WTC11 (cell line): ENCODE measurements around the gene PTGER3. TPM values are rescaled to one million over a fixed set of nuclear protein-coding genes. Genes with fewer than 3 reads are reported as not detected.

ENCODE experiments used
- ATAC-seq: fragments of 200-7000 bp; cut with Tn5 transposase; 2 replicates; pipeline ENCODE4 v1.10.0; 2021; ENCODE audit warnings: mild to moderate bottlenecking, moderate library complexity
- CTCF ChIA-PET: fragments of 300-600 bp; sonication (Branson Sonifier 250); formaldehyde crosslinking; loops from one replicate; lab custom pipeline; 2021; ENCODE audit warnings: antibody characterized with exemption; lab: Charles Lee
- POLR2A ChIA-PET: fragments of 350-600 bp; sonication (Branson Sonifier 250); formaldehyde crosslinking; loops from one replicate; lab custom pipeline; 2021; ENCODE audit warnings: antibody characterized with exemption; lab: Charles Lee
- DNase-seq: peaks from one replicate; pipeline ENCODE4 v3.0.0; 2021; ENCODE audit warnings: low spot score
- H3K27ac Mint-ChIP-seq: 2 replicates; pipeline ENCODE4 v1.8.0; 2021; ENCODE audit warnings: mixed read lengths
- H3K27me3 Mint-ChIP-seq: 2 replicates; pipeline ENCODE4 v1.8.0; 2021; ENCODE audit warnings: low read depth, mild to moderate bottlenecking, moderate library complexity, mixed read lengths
- H3K36me3 Mint-ChIP-seq: 2 replicates; pipeline ENCODE4 v1.8.0; 2021; ENCODE audit warnings: mixed read lengths
- H3K4me1 Mint-ChIP-seq: 2 replicates; pipeline ENCODE4 v1.8.0; 2022; ENCODE audit warnings: mixed read lengths
- H3K4me3 Mint-ChIP-seq: 2 replicates; pipeline ENCODE4 v1.8.0; 2021; ENCODE audit warnings: mild to moderate bottlenecking, moderate library complexity, mixed read lengths
- H3K9me3 Mint-ChIP-seq: 2 replicates; pipeline ENCODE4 v1.8.0; 2021; ENCODE audit warnings: mixed read lengths
- ATF3 ChIP-seq: sonication (generic); formaldehyde crosslinking; conservative IDR thresholded peaks from 2 replicates; pipeline ENCODE4 v1.8.1; 2022; ENCODE audit warnings: mild to moderate bottlenecking, missing genetic modification reagents
- E2F5 ChIP-seq: sonication (generic); formaldehyde crosslinking; IDR thresholded peaks from 2 replicates; pipeline ENCODE4 v1.8.1; 2022; ENCODE audit warnings: mild to moderate bottlenecking, moderate library complexity, missing genetic modification reagents
- ELF4 ChIP-seq: sonication (generic); formaldehyde crosslinking; IDR thresholded peaks from 2 replicates; pipeline ENCODE4 v1.8.1; 2022; ENCODE audit warnings: low read depth, mild to moderate bottlenecking, moderate library complexity, missing genetic modification reagents
- EMX1 ChIP-seq: fragments of 250-450 bp; sonication (Bioruptor Pico); IDR thresholded peaks from 2 replicates; pipeline ENCODE4 v1.8.0; 2021; ENCODE audit warnings: mild to moderate bottlenecking
- FOXJ3 ChIP-seq: sonication (generic); formaldehyde crosslinking; IDR thresholded peaks from 2 replicates; pipeline ENCODE4 v1.9.0; 2021; ENCODE audit warnings: missing genetic modification reagents, mild to moderate bottlenecking, borderline replicate concordance
- HMGA2 ChIP-seq: fragments of 250-450 bp; sonication (Bioruptor Pico); IDR thresholded peaks from 2 replicates; pipeline ENCODE4 v1.4.0; 2021; ENCODE audit warnings: mild to moderate bottlenecking, moderate library complexity
- IRF1 ChIP-seq: sonication (generic); formaldehyde crosslinking; IDR thresholded peaks from 2 replicates; pipeline ENCODE4 v1.8.0; 2023; ENCODE audit warnings: missing genetic modification reagents
- IRF2 ChIP-seq: sonication (generic); formaldehyde crosslinking; IDR thresholded peaks from 2 replicates; pipeline ENCODE4 v1.8.0; 2022; ENCODE audit warnings: low read depth, missing genetic modification reagents, borderline replicate concordance
- KAT7 ChIP-seq: sonication (generic); formaldehyde crosslinking; IDR thresholded peaks from 2 replicates; pipeline ENCODE4 v1.8.1; 2023; ENCODE audit warnings: missing genetic modification reagents, mild to moderate bottlenecking, borderline replicate concordance
- MYBL2 ChIP-seq: sonication (generic); formaldehyde crosslinking; IDR thresholded peaks from 2 replicates; pipeline ENCODE4 v1.8.1; 2023; ENCODE audit warnings: mild to moderate bottlenecking, moderate library complexity, missing genetic modification reagents
- RELA ChIP-seq: sonication (generic); formaldehyde crosslinking; IDR thresholded peaks from 2 replicates; pipeline ENCODE4 v1.8.1; 2022; ENCODE audit warnings: missing genetic modification reagents, mild to moderate bottlenecking, borderline replicate concordance
- SMAD3 ChIP-seq: sonication (generic); formaldehyde crosslinking; IDR thresholded peaks from 2 replicates; pipeline ENCODE4 v1.8.0; 2022; ENCODE audit warnings: missing genetic modification reagents, mild to moderate bottlenecking, borderline replicate concordance
- SOX15 ChIP-seq: fragments of 250-450 bp; sonication (Bioruptor Pico); IDR thresholded peaks from 2 replicates; pipeline ENCODE4 v1.9.0; 2021; ENCODE audit warnings: mild to moderate bottlenecking
- SP1 ChIP-seq: sonication (generic); formaldehyde crosslinking; conservative IDR thresholded peaks from 2 replicates; pipeline ENCODE4 v1.8.1; 2022; ENCODE audit warnings: missing genetic modification reagents
- TEAD1 ChIP-seq: sonication (generic); formaldehyde crosslinking; IDR thresholded peaks from 2 replicates; pipeline ENCODE4 v1.8.0; 2022; ENCODE audit warnings: mild to moderate bottlenecking, missing genetic modification reagents
- USF2 ChIP-seq: sonication (generic); formaldehyde crosslinking; IDR thresholded peaks from 2 replicates; pipeline ENCODE4 v1.8.1; 2023; ENCODE audit warnings: mild to moderate bottlenecking, missing genetic modification reagents, moderate library complexity
- ZNF121 ChIP-seq: sonication (generic); formaldehyde crosslinking; IDR thresholded peaks from 2 replicates; pipeline ENCODE4 v1.8.0; 2023; ENCODE audit warnings: missing genetic modification reagents
- ZNF423 ChIP-seq: fragments of 250-450 bp; sonication (Bioruptor Pico); IDR thresholded peaks from 2 replicates; pipeline ENCODE4 v2.1.2; 2022; ENCODE audit warnings: mild to moderate bottlenecking, moderate library complexity
- ZNF671 ChIP-seq: fragments of 250-450 bp; sonication (Bioruptor Pico); IDR thresholded peaks from 2 replicates; pipeline ENCODE4 v1.8.0; 2021; ENCODE audit warnings: mild to moderate bottlenecking
- ZSCAN18 ChIP-seq: fragments of 250-450 bp; sonication (Bioruptor Pico); IDR thresholded peaks from 2 replicates; pipeline ENCODE4 v2.1.2; 2022; ENCODE audit warnings: mild to moderate bottlenecking, moderate library complexity
- total RNA-seq: library from RNA; stranded (reverse); gene quantifications from 3 replicates; pipeline ENCODE4 v1.2.3, GENCODE V29; 2021
- TF ChIP-seq, protein P1 (sequence below): sonication (generic); formaldehyde crosslinking; IDR thresholded peaks from 2 replicates; pipeline ENCODE4 v1.8.0; 2022; ENCODE audit warnings: missing genetic modification reagents
- TF ChIP-seq, protein P2 (sequence below): sonication (generic); formaldehyde crosslinking; IDR thresholded peaks from 2 replicates; pipeline ENCODE4 v1.8.0; 2022; ENCODE audit warnings: mild to moderate bottlenecking, missing genetic modification reagents

PTGER3 gene
- total RNA-seq, 1 experiment from 2014 or later, result 0.50 TPM

DNA sequence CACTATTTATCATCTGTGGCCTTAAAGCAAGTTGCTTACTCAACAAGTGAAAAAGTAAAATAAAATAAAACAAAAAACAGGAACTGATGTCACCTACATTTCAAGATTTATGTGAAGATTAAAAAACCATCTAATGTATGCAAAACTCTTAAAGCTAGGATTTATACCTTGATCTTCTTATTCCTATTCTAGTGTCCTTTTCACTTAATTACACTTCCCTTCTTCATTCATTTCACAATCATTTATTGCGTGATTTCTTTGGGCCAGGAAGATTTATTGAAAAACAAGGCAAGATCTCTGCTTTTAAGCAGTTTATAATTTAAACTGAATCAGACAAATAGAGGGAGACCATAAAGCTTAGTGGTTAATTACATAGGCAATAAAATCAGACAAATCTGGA is 18.6 kb downstream of the PTGER3 start (continued):
- TF ChIP-seq, protein P1, sequence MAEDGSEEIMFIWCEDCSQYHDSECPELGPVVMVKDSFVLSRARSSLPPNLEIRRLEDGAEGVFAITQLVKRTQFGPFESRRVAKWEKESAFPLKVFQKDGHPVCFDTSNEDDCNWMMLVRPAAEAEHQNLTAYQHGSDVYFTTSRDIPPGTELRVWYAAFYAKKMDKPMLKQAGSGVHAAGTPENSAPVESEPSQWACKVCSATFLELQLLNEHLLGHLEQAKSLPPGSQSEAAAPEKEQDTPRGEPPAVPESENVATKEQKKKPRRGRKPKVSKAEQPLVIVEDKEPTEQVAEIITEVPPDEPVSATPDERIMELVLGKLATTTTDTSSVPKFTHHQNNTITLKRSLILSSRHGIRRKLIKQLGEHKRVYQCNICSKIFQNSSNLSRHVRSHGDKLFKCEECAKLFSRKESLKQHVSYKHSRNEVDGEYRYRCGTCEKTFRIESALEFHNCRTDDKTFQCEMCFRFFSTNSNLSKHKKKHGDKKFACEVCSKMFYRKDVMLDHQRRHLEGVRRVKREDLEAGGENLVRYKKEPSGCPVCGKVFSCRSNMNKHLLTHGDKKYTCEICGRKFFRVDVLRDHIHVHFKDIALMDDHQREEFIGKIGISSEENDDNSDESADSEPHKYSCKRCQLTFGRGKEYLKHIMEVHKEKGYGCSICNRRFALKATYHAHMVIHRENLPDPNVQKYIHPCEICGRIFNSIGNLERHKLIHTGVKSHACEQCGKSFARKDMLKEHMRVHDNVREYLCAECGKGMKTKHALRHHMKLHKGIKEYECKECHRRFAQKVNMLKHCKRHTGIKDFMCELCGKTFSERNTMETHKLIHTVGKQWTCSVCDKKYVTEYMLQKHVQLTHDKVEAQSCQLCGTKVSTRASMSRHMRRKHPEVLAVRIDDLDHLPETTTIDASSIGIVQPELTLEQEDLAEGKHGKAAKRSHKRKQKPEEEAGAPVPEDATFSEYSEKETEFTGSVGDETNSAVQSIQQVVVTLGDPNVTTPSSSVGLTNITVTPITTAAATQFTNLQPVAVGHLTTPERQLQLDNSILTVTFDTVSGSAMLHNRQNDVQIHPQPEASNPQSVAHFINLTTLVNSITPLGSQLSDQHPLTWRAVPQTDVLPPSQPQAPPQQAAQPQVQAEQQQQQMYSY, result no peak
- TF ChIP-seq ZNF121 (CRISPR knock-in tag), result no peak
- TF ChIP-seq, all 79 proteins: peak for 0

- Mint-ChIP-seq H3K27ac (no peak overlapping the region), H3K9me3 (no peaks in the 10 kb centered on the region), H3K4me3 (no peak overlapping the region), H3K36me3 (no peaks in the 10 kb centered on the region), H3K4me1 (no peaks in the 10 kb centered on the region), H3K27me3 (no peaks in the 10 kb centered on the region)
- ATAC-seq (peak; percentile 56), DNase-seq (no peak)
- CTCF ChIA-PET, result no interaction called here
- POLR2A ChIA-PET, result no interaction called here
- no peak for TF ChIP-seq E2F5 (CRISPR knock-in tag)
- peak; percentile 57 for TF ChIP-seq USF2
Measured at GRCh38 chr1:71027991-71028390, 19.6 kb downstream of the PTGER3 start.

- no peak for DNase-seq
- Mint-ChIP-seq H3K27ac (no peak overlapping the region), H3K36me3 (no peaks in the 10 kb centered on the region), H3K27me3 (no peaks in the 10 kb centered on the region), H3K9me3 (no peaks in the 10 kb centered on the region), H3K4me1 (no peaks in the 10 kb centered on the region), H3K4me3 (no peak overlapping the region)
- CTCF ChIA-PET, result no interaction called here
- no peak for TF ChIP-seq SP1 (CRISPR knock-in tag)
- no peak for TF ChIP-seq USF2
- TF ChIP-seq EMX1 (CRISPR knock-in tag), result no peak
- no peak for TF ChIP-seq IRF1 (CRISPR knock-in tag)
- TF ChIP-seq MYBL2, result no peak
- TF ChIP-seq ELF4, result no peak
- TF ChIP-seq TEAD1 (CRISPR knock-in tag), result no peak
- no peak for TF ChIP-seq IRF2 (CRISPR knock-in tag)
- TF ChIP-seq RELA (CRISPR knock-in tag), result no peak
- no peak for ATAC-seq
- POLR2A ChIA-PET, result no interaction called here
Measured at GRCh38 chr1:71026093-71026492, 21.5 kb downstream of the PTGER3 start.

DNA sequence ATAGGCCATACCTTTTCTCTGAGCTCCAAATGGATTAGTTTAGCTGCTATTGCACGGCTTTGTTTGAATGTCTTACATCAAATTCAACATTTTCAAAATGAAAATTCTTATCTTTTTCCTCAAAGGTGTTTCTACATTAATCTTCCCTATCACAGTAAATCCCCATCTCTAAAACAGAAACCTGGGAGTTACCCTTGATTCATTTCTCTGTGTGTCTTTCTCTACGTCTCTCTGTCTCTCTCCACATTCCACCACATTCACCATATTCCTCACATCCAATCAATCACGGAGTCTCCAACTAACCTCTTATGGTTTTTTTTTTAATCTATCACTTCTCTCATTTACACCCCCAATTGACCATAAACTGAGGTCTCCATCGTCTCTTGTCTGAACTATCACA is 24.1 kb downstream of the PTGER3 start:
- ChIA-PET POLR2A (no interaction called here), CTCF (no interaction called here)
- no peak overlapping the region for H3K4me3 Mint-ChIP-seq
- H3K9me3 Mint-ChIP-seq, result no peaks in the 10 kb centered on the region
- no peaks in the 10 kb centered on the region for H3K4me1 Mint-ChIP-seq
- H3K27ac Mint-ChIP-seq, result no peak overlapping the region
- ATAC-seq (no peak), DNase-seq (no peak)
- no peaks in the 10 kb centered on the region for H3K36me3 Mint-ChIP-seq
- H3K27me3 Mint-ChIP-seq, result no peaks in the 10 kb centered on the region
- no peak for TF ChIP-seq ZNF423
- TF ChIP-seq SOX15 (CRISPR knock-in tag), result no peak
- TF ChIP-seq, protein P2, sequence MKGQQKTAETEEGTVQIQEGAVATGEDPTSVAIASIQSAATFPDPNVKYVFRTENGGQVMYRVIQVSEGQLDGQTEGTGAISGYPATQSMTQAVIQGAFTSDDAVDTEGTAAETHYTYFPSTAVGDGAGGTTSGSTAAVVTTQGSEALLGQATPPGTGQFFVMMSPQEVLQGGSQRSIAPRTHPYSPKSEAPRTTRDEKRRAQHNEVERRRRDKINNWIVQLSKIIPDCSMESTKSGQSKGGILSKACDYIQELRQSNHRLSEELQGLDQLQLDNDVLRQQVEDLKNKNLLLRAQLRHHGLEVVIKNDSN (CRISPR knock-in tag), result no peak
- no peak for TF ChIP-seq FOXJ3 (CRISPR knock-in tag)
- TF ChIP-seq KAT7, result no peak
- no peak for TF ChIP-seq ZNF671 (CRISPR knock-in tag)
- no peak for TF ChIP-seq ATF3 (CRISPR knock-in tag)
- no peak for TF ChIP-seq SMAD3
- TF ChIP-seq ZSCAN18 (CRISPR knock-in tag), result no peak
- TF ChIP-seq USF2, result no peak
- TF ChIP-seq HMGA2, result no peak
